ENCODE data around the gene AFF3. TPM values are rescaled to one million over a fixed set of nuclear protein-coding genes. Genes with fewer than 3 reads are reported as not detected.

The AFF3 gene
- total RNA-seq, 1 experiment from 2014 or later, result 0.22 TPM

GRCh38 chr2:100077456-100077855 is 64.9 kb downstream of the AFF3 start:
- no peaks in the 10 kb centered on the region for H4K20me1 ChIP-seq (ENCODE audit: control insufficient read depth, insufficient read depth, insufficient read length)
- H4K91ac ChIP-seq (ENCODE audit: insufficient read length, low read depth, low read length), result no peak overlapping the region
- no peak for TF ChIP-seq CTCF (conservative IDR thresholded peaks at IDR 0.05)
- no peak overlapping the region for H2AFZ ChIP-seq (ENCODE audit: low read length)
- Mint-ChIP-seq H3K4me1 (peaks cover 3 to 5% of the 10 kb centered on the region in 2 experiments; a peak in 3 of 4 replicates), H3K9me3 (no peaks in the 10 kb centered on the region), H3K27ac (no peak overlapping the region), H3K27me3 (ENCODE audit: low read depth) (peaks cover 52% of the 10 kb centered on the region), H3K36me3 (ENCODE audit: insufficient read depth in 1 of 3, low read depth in 3 of 3) (no peaks in the 10 kb centered on the region), H3K4me3 (no peak overlapping the region)
- H3K27me3 ChIP-seq (ENCODE audit: insufficient read depth, low read length), result no peaks in the 10 kb centered on the region
- H3K9me3 ChIP-seq (ENCODE audit: control insufficient read depth, low read depth, low read length), result no peaks in the 10 kb centered on the region
- H4K8ac ChIP-seq (replicated peaks; ENCODE audit: insufficient read length, low read depth, low read length), result no peak overlapping the region
- H2BK15ac ChIP-seq (ENCODE audit: low read depth, low read length), result no peak overlapping the region
- no peak overlapping the region for H3K14ac ChIP-seq (ENCODE audit: insufficient read depth, low read length)
- no peak overlapping the region for H2BK12ac ChIP-seq (ENCODE audit: insufficient read length, low read depth, low read length)
- H4K5ac ChIP-seq (ENCODE audit: insufficient read length, low read depth, low read length), result no peak overlapping the region
- no peak overlapping the region for H3K23ac ChIP-seq (ENCODE audit: insufficient read length, low read depth, low read length)
- no peak overlapping the region for H3K9ac ChIP-seq (ENCODE audit: extremely low read depth, insufficient read length, low read length)
- no peak overlapping the region for H3K56ac ChIP-seq (ENCODE audit: insufficient read length, low read depth, low read length)
- H2BK5ac ChIP-seq (ENCODE audit: insufficient read length, low read length), result no peak overlapping the region
- H3K4ac ChIP-seq (ENCODE audit: low read depth, low read length), result no peak overlapping the region
- H3K79me1 ChIP-seq (ENCODE audit: insufficient read depth, low read depth, low read length, poor library complexity, severe bottlenecking), result no peaks in the 10 kb centered on the region
- H3K18ac ChIP-seq (ENCODE audit: insufficient read length, low read depth, low read length), result no peak overlapping the region
- H3K4me1 ChIP-seq (ENCODE audit: insufficient read depth, low read length), result 0 out of 2 replicates have a peak, but pooled peaks cover 2% of the 10 kb centered on the region
- no peak overlapping the region for H3K27ac ChIP-seq (ENCODE audit: insufficient read length, low read depth, low read length)
- H3K4me2 ChIP-seq (ENCODE audit: insufficient read depth, insufficient read length, low read length), result no peak overlapping the region
- no peak overlapping the region for H2BK20ac ChIP-seq (ENCODE audit: low read depth, low read length, poor library complexity, severe bottlenecking)
- H2AK5ac ChIP-seq (ENCODE audit: insufficient read length, low read length), result no peak overlapping the region
- H3K23me2 ChIP-seq (ENCODE audit: insufficient read length, low read depth, low read length, poor library complexity, severe bottlenecking), result no peaks in the 10 kb centered on the region
- no peak overlapping the region for H3T11ph ChIP-seq (ENCODE audit: low read length)
- no peak for DNase-seq
- H3K79me2 ChIP-seq (ENCODE audit: insufficient read depth, low read length), result no peaks in the 10 kb centered on the region
- H2BK120ac ChIP-seq (ENCODE audit: low read depth, low read length, poor library complexity, severe bottlenecking), result no peak overlapping the region
